SU-DHL-6 (cell line): ENCODE measurements around the gene OTOGL.

Source experiments
- H2AFZ ChIP-seq: fragments of 200-600 bp; sonication (generic); 2 replicates; pipeline ENCODE4 v1.6.1; 2014; ENCODE audit warnings: low read depth, mild to moderate bottlenecking, moderate library complexity, mixed read lengths, antibody characterized with exemption, low read length; ENCODE audit not compliant: severe bottlenecking
- H3F3A ChIP-seq: fragments of 200-600 bp; shearing (Covaris generic); 2 replicates; pipeline ENCODE4 v1.6.0; 2016; ENCODE audit warnings: antibody characterized with exemption, mild to moderate bottlenecking; ENCODE audit not compliant: insufficient read depth
- H3K27ac ChIP-seq: fragments of 200-600 bp; sonication (generic); 2 replicates; pipeline ENCODE4 v1.5.1; 2016; ENCODE audit warnings: low read depth, mild to moderate bottlenecking, low read length, moderate library complexity, mixed read lengths
- H3K27me3 ChIP-seq: fragments of 200-600 bp; sonication (generic), shearing (Covaris generic); 2 replicates; pipeline ENCODE4 v1.6.0; 2014; ENCODE audit warnings: mild to moderate bottlenecking, low read length
- H3K36me3 ChIP-seq: fragments of 200-600 bp; sonication (generic); 2 replicates; pipeline ENCODE4 v1.6.1; 2014; ENCODE audit warnings: mild to moderate bottlenecking, low read length, mixed read lengths
- H3K4me2 ChIP-seq: fragments of 300-600, 200-600 bp; shearing (Covaris generic), sonication (generic); 2 replicates; pipeline ENCODE4 v1.6.0; 2014; ENCODE audit warnings: low read length, low read depth, mild to moderate bottlenecking; ENCODE audit not compliant: poor library complexity, severe bottlenecking
- H3K4me3 ChIP-seq: fragments of 200-600 bp; sonication (generic); 2 replicates; pipeline ENCODE4 v1.5.1; 2014; ENCODE audit warnings: antibody characterized with exemption, low read length, mild to moderate bottlenecking, mixed read lengths; ENCODE audit not compliant: insufficient read depth, poor library complexity, severe bottlenecking
- H3K79me2 ChIP-seq: fragments of 200-600 bp; sonication (generic); 2 replicates; pipeline ENCODE4 v1.6.1; 2014; ENCODE audit warnings: mild to moderate bottlenecking, low read length, moderate library complexity; ENCODE audit not compliant: insufficient read depth
- H3K9ac ChIP-seq: fragments of 200-600 bp; sonication (generic); 2 replicates; pipeline ENCODE4 v1.7.0; 2014; ENCODE audit warnings: mild to moderate bottlenecking, low read length
- H3K9me2 ChIP-seq: fragments of 200-600 bp; sonication (generic); replicated peaks from 2 replicates; pipeline ENCODE4 v1.6.1; 2014; ENCODE audit warnings: low read length; ENCODE audit not compliant: insufficient read depth
- H3K9me3 ChIP-seq: fragments of 200-600 bp; sonication (generic); 2 replicates; pipeline ENCODE4 v1.6.1; 2014; ENCODE audit warnings: low read length, mixed read lengths; ENCODE audit not compliant: insufficient read depth
- H4K20me1 ChIP-seq: fragments of 200-600 bp; sonication (generic); 2 replicates; pipeline ENCODE4 v1.6.1; 2014; ENCODE audit warnings: low read depth, mild to moderate bottlenecking, antibody characterized with exemption, low read length, moderate library complexity, mixed read lengths
- EZH2phosphoT487 ChIP-seq: fragments of 200-600 bp; sonication (generic), shearing (Covaris generic); conservative IDR thresholded peaks from 2 replicates; pipeline ENCODE4 v1.6.1; 2018; ENCODE audit warnings: mild to moderate bottlenecking, antibody characterized with exemption, low read length, moderate library complexity, mixed read lengths
- TF ChIP-seq, protein P1 (sequence below): fragments of 200-600 bp; sonication (generic); IDR thresholded peaks from one replicate; pipeline ENCODE4 v1.5.1; 2017; ENCODE audit warnings: antibody characterized with exemption, mild to moderate bottlenecking, low read length, moderate library complexity; ENCODE audit not compliant: insufficient read depth, poor library complexity, severe bottlenecking

Gene OTOGL

DNA sequence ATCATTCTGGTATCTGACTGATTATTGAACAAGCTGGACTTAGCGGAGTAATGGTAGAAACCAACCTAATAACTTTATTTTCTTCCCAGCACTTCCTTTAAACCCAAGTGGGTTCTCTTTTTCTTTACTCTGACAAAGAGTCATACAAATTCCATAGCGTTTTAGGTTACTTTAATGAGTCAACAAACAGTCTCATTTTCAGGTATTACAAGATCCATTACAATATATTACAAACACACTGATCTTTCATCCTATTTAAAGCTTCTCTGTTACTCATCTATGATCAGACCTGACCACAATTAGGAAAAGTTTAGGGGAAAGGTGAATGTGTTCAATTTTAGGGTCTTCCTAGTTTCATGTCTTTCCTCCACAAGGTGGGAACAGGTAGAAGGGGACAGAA is 305.3 kb downstream of the OTOGL start:
- Histone ChIP-seq H3F3A (no peaks in the 10 kb centered on the region), H3K27ac (no peak overlapping the region), H3K27me3 (no peaks in the 10 kb centered on the region), H3K36me3 (no peaks in the 10 kb centered on the region), H3K4me3 (no peak overlapping the region), H3K4me2 (no peak overlapping the region), H4K20me1 (no peaks in the 10 kb centered on the region), H3K9me2 (no peaks in the 10 kb centered on the region), H3K9me3 (no peaks in the 10 kb centered on the region), H2AFZ (no peak overlapping the region), H3K79me2 (no peaks in the 10 kb centered on the region), H3K9ac (no peak overlapping the region)
- TF ChIP-seq EZH2phosphoT487, result no peak
- TF ChIP-seq, protein P1, sequence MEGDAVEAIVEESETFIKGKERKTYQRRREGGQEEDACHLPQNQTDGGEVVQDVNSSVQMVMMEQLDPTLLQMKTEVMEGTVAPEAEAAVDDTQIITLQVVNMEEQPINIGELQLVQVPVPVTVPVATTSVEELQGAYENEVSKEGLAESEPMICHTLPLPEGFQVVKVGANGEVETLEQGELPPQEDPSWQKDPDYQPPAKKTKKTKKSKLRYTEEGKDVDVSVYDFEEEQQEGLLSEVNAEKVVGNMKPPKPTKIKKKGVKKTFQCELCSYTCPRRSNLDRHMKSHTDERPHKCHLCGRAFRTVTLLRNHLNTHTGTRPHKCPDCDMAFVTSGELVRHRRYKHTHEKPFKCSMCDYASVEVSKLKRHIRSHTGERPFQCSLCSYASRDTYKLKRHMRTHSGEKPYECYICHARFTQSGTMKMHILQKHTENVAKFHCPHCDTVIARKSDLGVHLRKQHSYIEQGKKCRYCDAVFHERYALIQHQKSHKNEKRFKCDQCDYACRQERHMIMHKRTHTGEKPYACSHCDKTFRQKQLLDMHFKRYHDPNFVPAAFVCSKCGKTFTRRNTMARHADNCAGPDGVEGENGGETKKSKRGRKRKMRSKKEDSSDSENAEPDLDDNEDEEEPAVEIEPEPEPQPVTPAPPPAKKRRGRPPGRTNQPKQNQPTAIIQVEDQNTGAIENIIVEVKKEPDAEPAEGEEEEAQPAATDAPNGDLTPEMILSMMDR, result no peak

DNA sequence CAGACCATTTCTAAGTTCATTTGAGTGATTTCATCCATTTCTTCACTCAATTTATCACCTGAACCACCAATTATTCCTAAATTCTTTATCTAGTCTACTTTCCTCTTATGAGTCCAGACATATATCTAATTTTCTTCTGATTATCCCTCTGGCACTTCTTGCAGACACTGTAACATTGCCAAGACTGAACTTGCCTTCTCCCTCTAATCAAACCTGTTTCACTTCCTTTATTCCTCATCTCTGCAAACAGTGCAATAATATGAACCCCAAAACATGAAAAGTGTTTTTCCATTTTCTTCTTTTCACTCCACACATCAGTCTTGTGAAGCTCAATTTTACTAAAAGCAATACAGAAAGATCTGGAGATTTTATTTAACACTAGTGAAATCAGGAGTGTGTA is 306.9 kb downstream of the OTOGL start:
- Histone ChIP-seq H3K4me3 (no peak overlapping the region), H3K27ac (no peak overlapping the region), H3K27me3 (no peaks in the 10 kb centered on the region), H3K9ac (no peak overlapping the region), H3F3A (no peaks in the 10 kb centered on the region), H4K20me1 (no peaks in the 10 kb centered on the region), H3K4me2 (no peak overlapping the region), H3K79me2 (no peaks in the 10 kb centered on the region), H2AFZ (no peak overlapping the region), H3K36me3 (no peaks in the 10 kb centered on the region), H3K9me2 (no peaks in the 10 kb centered on the region), H3K9me3 (no peaks in the 10 kb centered on the region)
- no peak for TF ChIP-seq EZH2phosphoT487
- TF ChIP-seq, protein P1, result no peak

DNA sequence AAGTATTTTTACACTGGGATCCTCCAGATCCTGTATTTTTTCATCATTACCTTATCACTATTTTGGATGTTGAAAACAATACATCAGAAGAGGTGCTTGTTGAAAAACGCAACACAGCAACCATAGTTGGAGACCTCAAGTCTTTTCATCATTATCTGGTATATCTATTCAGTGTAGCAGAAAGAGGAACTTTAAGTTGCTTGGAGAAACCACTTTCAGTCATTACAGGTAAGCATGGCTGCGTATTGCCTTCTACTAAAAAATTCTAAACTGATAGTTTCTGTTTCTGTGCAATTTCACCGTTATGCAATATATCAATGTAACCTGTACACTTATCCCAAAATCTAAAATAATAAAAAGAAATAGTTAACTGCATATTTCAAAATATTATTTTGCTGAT is 312.4 kb downstream of the OTOGL start:
- Histone ChIP-seq H3F3A (no peaks in the 10 kb centered on the region), H3K9ac (no peak overlapping the region), H3K27ac (no peak overlapping the region), H3K4me3 (no peak overlapping the region), H3K27me3 (no peaks in the 10 kb centered on the region), H3K79me2 (no peaks in the 10 kb centered on the region), H3K9me3 (no peaks in the 10 kb centered on the region), H3K36me3 (no peaks in the 10 kb centered on the region), H3K9me2 (no peaks in the 10 kb centered on the region), H2AFZ (no peak overlapping the region), H3K4me2 (no peak overlapping the region), H4K20me1 (no peaks in the 10 kb centered on the region)
- no peak for TF ChIP-seq EZH2phosphoT487
- TF ChIP-seq, protein P1, result no peak
